K562 (cell line): Measurements from ENCODE around the gene CLCNKA. TPM values are rescaled to one million over a fixed set of nuclear protein-coding genes. Genes with fewer than 3 reads are reported as not detected.
A peak's percentile ranks its signal among the peaks of the same experiment; 100 is the strongest.

Experiments
- BHLHE40 ChIP-seq: IDR thresholded peaks from 2 replicates; pipeline ENCODE4 v1.6.1; 2011; ENCODE audit warnings: low read length, improper control_type of control experiment
- CBX1 ChIP-seq: sonication (generic); IDR thresholded peaks from 2 replicates; pipeline ENCODE4 v1.6.1; 2016; ENCODE audit warnings: antibody characterized with exemption, low read depth, mild to moderate bottlenecking
- CTBP1 ChIP-seq: fragments of 450-650 bp; IDR thresholded peaks from 2 replicates; pipeline ENCODE4 v1.6.1; 2016; ENCODE audit warnings: borderline replicate concordance
- EP300 ChIP-seq: IDR thresholded peaks from 2 replicates; pipeline ENCODE4 v1.6.1; 2012; ENCODE audit warnings: low read length, improper control_type of control experiment
- ESRRB ChIP-seq: fragments of 250-450 bp; sonication (Bioruptor Pico); IDR thresholded peaks from 2 replicates; pipeline ENCODE4 v1.5.0; 2020; ENCODE audit warnings: mild to moderate bottlenecking, moderate library complexity, borderline replicate concordance
- EZH2 ChIP-seq: IDR thresholded peaks from 2 replicates; pipeline ENCODE4 v1.6.1; 2012; ENCODE audit warnings: low read depth, mild to moderate bottlenecking, inconsistent platforms, low read length, borderline replicate concordance
- FOXK1 ChIP-seq: sonication (generic); formaldehyde crosslinking; IDR thresholded peaks from 2 replicates; pipeline ENCODE4 v1.8.0; 2022; ENCODE audit warnings: missing genetic modification reagents, mild to moderate bottlenecking, borderline replicate concordance
- GABPA ChIP-seq: fragments of 200-800 bp; sonication (Bioruptor generic); conservative IDR thresholded peaks from 2 replicates; pipeline ENCODE4 v1.6.1; 2016; ENCODE audit warnings: low read depth, missing genetic modification characterization, missing compliant biosample characterization
- KLF6 ChIP-seq: fragments of 250-450 bp; sonication (Bioruptor Pico); IDR thresholded peaks from 2 replicates; pipeline ENCODE4 v1.4.0; 2020; ENCODE audit warnings: mild to moderate bottlenecking, moderate library complexity, borderline replicate concordance
- PML ChIP-seq: IDR thresholded peaks from 2 replicates; pipeline ENCODE4 v1.6.1; 2012; ENCODE audit warnings: low read length, inconsistent platforms
- PPARD ChIP-seq: fragments of 250-450 bp; sonication (Bioruptor Pico); IDR thresholded peaks from 2 replicates; pipeline ENCODE4 v1.8.0; 2022; ENCODE audit warnings: inconsistent platforms, mild to moderate bottlenecking, moderate library complexity
- SIN3A ChIP-seq, 2 experiments: fragments of 150-350 bp in 1 of 2; IDR thresholded peaks; 2 replicates each; pipeline ENCODE4 v1.6.1; 2011 to 2016; ENCODE audit warnings: borderline replicate concordance in 2 of 2, low read depth in 2 of 2, low read length in 2 of 2, mild to moderate bottlenecking in 2 of 2, moderate library complexity in 2 of 2; ENCODE audit not compliant: control insufficient read depth in 1 of 2
- SRSF9 ChIP-seq: fragments of 200-400 bp; formaldehyde crosslinking; IDR thresholded peaks from 2 replicates; pipeline ENCODE4 v1.6.1; 2017; ENCODE audit warnings: low read depth, low read length, borderline replicate concordance
- TEAD1 ChIP-seq, 2 experiments: fragments of 450-650 bp in 1 of 2; sonication (generic) in 1 of 2; formaldehyde crosslinking; IDR thresholded peaks; 2 replicates each; pipeline versions ENCODE4 v1.4.0 to v1.8.0; 2020 to 2022; ENCODE audit warnings: mild to moderate bottlenecking in 2 of 2, missing genetic modification reagents in 1 of 2
- ZBTB7A ChIP-seq: IDR thresholded peaks from 2 replicates; pipeline ENCODE4 v1.6.1; 2011; ENCODE audit warnings: low read depth, mild to moderate bottlenecking, low read length, moderate library complexity, borderline replicate concordance; ENCODE audit not compliant: control insufficient read depth
- ZNF175 ChIP-seq: fragments of 200-800 bp; sonication (Bioruptor generic); IDR thresholded peaks from 2 replicates; pipeline ENCODE4 v1.6.1; 2016; ENCODE audit warnings: low read depth, mild to moderate bottlenecking, missing genetic modification characterization, missing compliant biosample characterization
- ZNF444 ChIP-seq: fragments of 250-450 bp; sonication (Bioruptor Pico); IDR thresholded peaks from 2 replicates; pipeline ENCODE4 v1.4.0; 2020; ENCODE audit warnings: mild to moderate bottlenecking, moderate library complexity
- polyA plus RNA-seq, 8 experiments: library from polyadenylated mRNA; depleted of rRNA in 4 of 8; stranded (reverse) in 5 of 8; unstranded in 3 of 8; fragments of >200 nt; fragmentation: Nextera tagmentation in 2 of 8; fragmentation: Illumina TruSeq in 1 of 8; extraction: Ambion mirVana in 2 of 8; extraction: Trizol in 1 of 8; gene quantifications; 2 replicates each; pipeline versions ENCODE4 v1.2.1 to v1.2.3, GENCODE V29; 2011 to 2014; ENCODE audit warnings: inconsistent platforms in 1 of 8, missing spikeins in 1 of 8
- total RNA-seq, 7 experiments: library from RNA; depleted of rRNA in 6 of 7; stranded (reverse); fragments of >200 nt in 6 of 7; fragmentation: Illumina TruSeq in 2 of 7; extraction: Trizol in 2 of 7; gene quantifications; 2 replicates each; pipeline versions ENCODE4 v1.2.1 to v1.2.3, GENCODE V29; 2011 to 2021; ENCODE audit warnings: low replicate concordance in 1 of 7
- TF ChIP-seq, protein P1 (sequence below): fragments of 450-650 bp; formaldehyde crosslinking; IDR thresholded peaks from 2 replicates; pipeline ENCODE4 v1.4.0; 2022; ENCODE audit warnings: missing genetic modification characterization
- TF ChIP-seq, protein P2 (sequence below): fragments of 250-450 bp; sonication (Bioruptor Pico); IDR thresholded peaks from 2 replicates; pipeline ENCODE4 v1.8.0; 2021; ENCODE audit warnings: moderate library complexity, mild to moderate bottlenecking, inconsistent platforms
- TF ChIP-seq, protein P3 (sequence below), 3 experiments: IDR thresholded peaks in 2 of 3; conservative IDR thresholded peaks in 1 of 3; 2 replicates each; pipeline ENCODE4 v1.5.1; 2011 to 2012; ENCODE audit warnings: low read length in 3 of 3, mild to moderate bottlenecking in 3 of 3, control low read depth in 2 of 3, improper control_type of control experiment in 1 of 3, inconsistent platforms in 1 of 3, low read depth in 1 of 3, mixed read lengths in 1 of 3, moderate library complexity in 1 of 3; ENCODE audit not compliant: insufficient read depth in 2 of 3
- TF ChIP-seq, protein P4 (sequence below): fragments of 450-650 bp; IDR thresholded peaks from 2 replicates; pipeline ENCODE4 v1.7.1; 2018; ENCODE audit warnings: mild to moderate bottlenecking, low read depth; ENCODE audit not compliant: partially characterized antibody

The CLCNKA gene
- total and polyA plus RNA-seq, 9 of the 15 experiments (the other 6 are each of a cell fraction or from before 2014, with no cell fraction given): 0.03 to 0.37 (median 0.10) TPM; not detected in 3

DNA sequence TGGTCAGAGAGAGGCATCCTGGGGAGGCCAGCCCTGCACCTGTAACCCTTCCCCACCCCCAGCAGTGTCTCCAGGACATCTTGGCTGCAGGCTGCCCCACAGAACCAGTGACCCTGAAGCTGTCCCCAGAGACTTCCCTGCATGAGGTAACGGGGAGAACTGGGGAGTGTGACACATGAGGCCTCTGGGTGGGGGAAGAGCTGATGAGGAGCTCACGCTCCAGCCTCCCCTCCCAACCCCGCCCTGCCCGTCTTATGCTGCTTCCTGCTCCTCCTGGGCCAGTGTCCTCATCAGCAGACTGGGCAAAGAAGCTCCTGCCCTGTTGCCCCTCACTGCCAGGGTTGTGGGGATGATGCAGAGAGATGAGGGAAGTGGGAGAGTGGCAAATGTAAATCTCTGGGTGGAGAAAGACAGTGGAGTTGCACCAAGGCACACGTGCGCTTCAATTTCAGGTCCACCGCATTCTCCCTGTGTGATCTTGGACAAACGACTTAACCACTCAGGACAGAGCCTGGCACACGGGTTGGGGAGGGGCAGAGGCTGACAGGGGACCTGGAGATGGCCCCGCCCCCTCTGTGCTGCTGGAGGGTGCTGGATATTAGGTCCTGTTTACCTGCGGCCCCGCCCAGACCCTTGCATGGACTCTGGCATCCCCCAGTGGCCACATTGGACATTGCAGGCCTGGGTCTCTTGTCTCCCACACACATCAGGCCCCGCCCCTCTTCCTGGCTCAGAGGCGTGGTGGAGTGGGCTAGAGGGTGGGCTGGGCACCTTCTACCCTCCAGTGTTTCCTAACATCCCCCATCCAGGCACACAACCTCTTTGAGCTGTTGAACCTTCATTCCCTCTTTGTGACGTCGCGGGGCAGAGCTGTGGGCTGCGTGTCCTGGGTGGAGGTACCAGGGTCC, 34.0 kb downstream of the CLCNKA start (continued):
- TF ChIP-seq CBX1: no peak
- peak; percentile 94 for TF ChIP-seq CTBP1
- no peak for TF ChIP-seq SRSF9
- TF ChIP-seq, protein P1, sequence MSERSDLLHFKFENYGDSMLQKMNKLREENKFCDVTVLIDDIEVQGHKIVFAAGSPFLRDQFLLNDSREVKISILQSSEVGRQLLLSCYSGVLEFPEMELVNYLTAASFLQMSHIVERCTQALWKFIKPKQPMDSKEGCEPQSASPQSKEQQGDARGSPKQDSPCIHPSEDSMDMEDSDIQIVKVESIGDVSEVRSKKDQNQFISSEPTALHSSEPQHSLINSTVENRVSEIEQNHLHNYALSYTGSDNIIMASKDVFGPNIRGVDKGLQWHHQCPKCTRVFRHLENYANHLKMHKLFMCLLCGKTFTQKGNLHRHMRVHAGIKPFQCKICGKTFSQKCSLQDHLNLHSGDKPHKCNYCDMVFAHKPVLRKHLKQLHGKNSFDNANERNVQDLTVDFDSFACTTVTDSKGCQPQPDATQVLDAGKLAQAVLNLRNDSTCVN (CRISPR knock-in tag): no peak
- peak; percentile 44 for TF ChIP-seq EP300
- TF ChIP-seq SIN3A (IDR thresholded peaks at IDR 0.05; ENCODE audit: borderline replicate concordance in 2 of 2, control insufficient read depth in 1 of 2, low read depth in 2 of 2, low read length in 2 of 2): peak in 1 of 2 experiments; percentile 36; a peak in 1 of 4 replicates
- no peak for TF ChIP-seq PML
- peak; percentile 96; the same call in 1 of the 2 replicates for TF ChIP-seq FOXK1 (CRISPR knock-in tag)
- TF ChIP-seq KLF6 (CRISPR knock-in tag): no peak
- TF ChIP-seq PPARD (CRISPR knock-in tag): no peak
- no peak for TF ChIP-seq EZH2
- no peak for TF ChIP-seq GABPA (tag)
- TF ChIP-seq, protein P2, sequence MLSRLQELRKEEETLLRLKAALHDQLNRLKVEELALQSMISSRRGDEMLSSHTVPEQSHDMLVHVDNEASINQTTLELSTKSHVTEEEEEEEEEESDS: no peak
- TF ChIP-seq, protein P3, sequence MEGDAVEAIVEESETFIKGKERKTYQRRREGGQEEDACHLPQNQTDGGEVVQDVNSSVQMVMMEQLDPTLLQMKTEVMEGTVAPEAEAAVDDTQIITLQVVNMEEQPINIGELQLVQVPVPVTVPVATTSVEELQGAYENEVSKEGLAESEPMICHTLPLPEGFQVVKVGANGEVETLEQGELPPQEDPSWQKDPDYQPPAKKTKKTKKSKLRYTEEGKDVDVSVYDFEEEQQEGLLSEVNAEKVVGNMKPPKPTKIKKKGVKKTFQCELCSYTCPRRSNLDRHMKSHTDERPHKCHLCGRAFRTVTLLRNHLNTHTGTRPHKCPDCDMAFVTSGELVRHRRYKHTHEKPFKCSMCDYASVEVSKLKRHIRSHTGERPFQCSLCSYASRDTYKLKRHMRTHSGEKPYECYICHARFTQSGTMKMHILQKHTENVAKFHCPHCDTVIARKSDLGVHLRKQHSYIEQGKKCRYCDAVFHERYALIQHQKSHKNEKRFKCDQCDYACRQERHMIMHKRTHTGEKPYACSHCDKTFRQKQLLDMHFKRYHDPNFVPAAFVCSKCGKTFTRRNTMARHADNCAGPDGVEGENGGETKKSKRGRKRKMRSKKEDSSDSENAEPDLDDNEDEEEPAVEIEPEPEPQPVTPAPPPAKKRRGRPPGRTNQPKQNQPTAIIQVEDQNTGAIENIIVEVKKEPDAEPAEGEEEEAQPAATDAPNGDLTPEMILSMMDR (IDR thresholded peaks at IDR 0.05 in 2 of 3, conservative IDR thresholded peaks at IDR 0.05 in 1 of 3; ENCODE audit: insufficient read depth in 2 of 3, low read depth in 1 of 3, low read length in 3 of 3): peak; percentile 97 to 99 (median 99)
- TF ChIP-seq, protein P4, sequence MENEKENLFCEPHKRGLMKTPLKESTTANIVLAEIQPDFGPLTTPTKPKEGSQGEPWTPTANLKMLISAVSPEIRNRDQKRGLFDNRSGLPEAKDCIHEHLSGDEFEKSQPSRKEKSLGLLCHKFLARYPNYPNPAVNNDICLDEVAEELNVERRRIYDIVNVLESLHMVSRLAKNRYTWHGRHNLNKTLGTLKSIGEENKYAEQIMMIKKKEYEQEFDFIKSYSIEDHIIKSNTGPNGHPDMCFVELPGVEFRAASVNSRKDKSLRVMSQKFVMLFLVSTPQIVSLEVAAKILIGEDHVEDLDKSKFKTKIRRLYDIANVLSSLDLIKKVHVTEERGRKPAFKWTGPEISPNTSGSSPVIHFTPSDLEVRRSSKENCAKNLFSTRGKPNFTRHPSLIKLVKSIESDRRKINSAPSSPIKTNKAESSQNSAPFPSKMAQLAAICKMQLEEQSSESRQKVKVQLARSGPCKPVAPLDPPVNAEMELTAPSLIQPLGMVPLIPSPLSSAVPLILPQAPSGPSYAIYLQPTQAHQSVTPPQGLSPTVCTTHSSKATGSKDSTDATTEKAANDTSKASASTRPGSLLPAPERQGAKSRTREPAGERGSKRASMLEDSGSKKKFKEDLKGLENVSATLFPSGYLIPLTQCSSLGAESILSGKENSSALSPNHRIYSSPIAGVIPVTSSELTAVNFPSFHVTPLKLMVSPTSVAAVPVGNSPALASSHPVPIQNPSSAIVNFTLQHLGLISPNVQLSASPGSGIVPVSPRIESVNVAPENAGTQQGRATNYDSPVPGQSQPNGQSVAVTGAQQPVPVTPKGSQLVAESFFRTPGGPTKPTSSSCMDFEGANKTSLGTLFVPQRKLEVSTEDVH: no peak
- TF ChIP-seq ESRRB (CRISPR knock-in tag): no peak
- no peak; a peak in 1 of 4 replicates for TF ChIP-seq TEAD1 (CRISPR knock-in tag; IDR thresholded peaks at IDR 0.05)
- TF ChIP-seq ZBTB7A: peak; percentile 96
- no peak for TF ChIP-seq ZNF175
- no peak for TF ChIP-seq ZNF444
- peak; percentile 62 for TF ChIP-seq BHLHE40
